GM18951 (cell line): ENCODE measurements around the gene CCNG2.

ENCODE experiments used
- POLR2A ChIP-seq: IDR thresholded peaks from 4 replicates; pipeline ENCODE4 v1.6.1; 2011; ENCODE audit warnings: mild to moderate bottlenecking; ENCODE audit not compliant: insufficient read length, insufficient read depth; ENCODE audit errors: extremely low read depth
- in situ Hi-C: fragments of 300-500 bp; cut with MboI; formaldehyde crosslinking; loops from one replicate; pipeline ENCODE4 v1.12.0; 2022; ENCODE audit warnings: low sequenced_read_pairs, mixed read lengths, inconsistent platforms; ENCODE audit not compliant: unreplicated experiment

CCNG2 gene

GRCh38 chr4:77190053-77190452, 33.0 kb downstream of the CCNG2 start:
- in situ Hi-C loops, result no loop called here
- TF ChIP-seq POLR2A, result no peak

- in situ Hi-C loops, result no loop called here
- no peak for TF ChIP-seq POLR2A
Observed at GRCh38 chr4:77193046-77193445, 36.0 kb downstream of the CCNG2 start.

GRCh38 chr4:77193511-77194102, 36.6 kb downstream of the CCNG2 start:
- in situ Hi-C loops, result no loop called here
- TF ChIP-seq POLR2A, result peak; percentile 65

GRCh38 chr4:77194366-77194765, 37.4 kb downstream of the CCNG2 start:
- in situ Hi-C loops, result no loop called here
- TF ChIP-seq POLR2A, result no peak

GRCh38 chr4:77194989-77195388, 38.0 kb downstream of the CCNG2 start:
- no peak for TF ChIP-seq POLR2A
- in situ Hi-C loops, result no loop called here

GRCh38 chr4:77196866-77197265, 39.9 kb downstream of the CCNG2 start:
- in situ Hi-C loops, result no loop called here
- TF ChIP-seq POLR2A, result no peak

- in situ Hi-C loops, result no loop called here
- no peak for TF ChIP-seq POLR2A
Observed at GRCh38 chr4:77197361-77197760, 40.4 kb downstream of the CCNG2 start.

- no peak for TF ChIP-seq POLR2A
- in situ Hi-C loops, result no loop called here
Observed at GRCh38 chr4:77197831-77198230, 40.8 kb downstream of the CCNG2 start.

- in situ Hi-C loops, result no loop called here
- no peak for TF ChIP-seq POLR2A
Observed at GRCh38 chr4:77199276-77199675, 42.3 kb downstream of the CCNG2 start.

- in situ Hi-C loops, result loop anchor here (10.0 to 25.0 kb wide), 3 partner anchors 105 to 437 kb away; no protein-coding TSS in a partner anchor
- no peak for TF ChIP-seq POLR2A
Observed at GRCh38 chr4:77199701-77200100, 42.7 kb downstream of the CCNG2 start.

- no peak for TF ChIP-seq POLR2A
- in situ Hi-C loops, result loop anchor here (10.0 to 25.0 kb wide), 3 partner anchors 107 to 439 kb away; no protein-coding TSS in a partner anchor
Observed at GRCh38 chr4:77201343-77201742, 44.3 kb downstream of the CCNG2 start.

- in situ Hi-C loops, result loop anchor here (10.0 to 25.0 kb wide), 3 partner anchors 107 to 440 kb away; no protein-coding TSS in a partner anchor
- TF ChIP-seq POLR2A, result no peak
Observed at GRCh38 chr4:77201857-77202256, 44.9 kb downstream of the CCNG2 start.

GRCh38 chr4:77202491-77202890, 45.5 kb downstream of the CCNG2 start:
- in situ Hi-C loops, result loop anchor here (10.0 to 25.0 kb wide), 3 partner anchors 108 to 440 kb away; no protein-coding TSS in a partner anchor
- no peak for TF ChIP-seq POLR2A

GRCh38 chr4:77203380-77204197, 46.6 kb downstream of the CCNG2 start:
- no peak for TF ChIP-seq POLR2A
- in situ Hi-C loops, result loop anchor here (10.0 to 25.0 kb wide), 3 partner anchors 109 to 441 kb away; no protein-coding TSS in a partner anchor
